EL (cell line): ENCODE data around the gene RACK1.
A peak's percentile ranks its signal among the peaks of the same experiment; 100 is the strongest.
"Not testable (repeated sequence)": the region's sequence is repeated elsewhere in the genome, so short reads cannot be mapped to it uniquely, and the experiment has no call there.

Source experiments
- DNase-seq: peaks from one replicate; pipeline ENCODE4 v3.0.0-alpha.2; 2016

RACK1 gene

DNA sequence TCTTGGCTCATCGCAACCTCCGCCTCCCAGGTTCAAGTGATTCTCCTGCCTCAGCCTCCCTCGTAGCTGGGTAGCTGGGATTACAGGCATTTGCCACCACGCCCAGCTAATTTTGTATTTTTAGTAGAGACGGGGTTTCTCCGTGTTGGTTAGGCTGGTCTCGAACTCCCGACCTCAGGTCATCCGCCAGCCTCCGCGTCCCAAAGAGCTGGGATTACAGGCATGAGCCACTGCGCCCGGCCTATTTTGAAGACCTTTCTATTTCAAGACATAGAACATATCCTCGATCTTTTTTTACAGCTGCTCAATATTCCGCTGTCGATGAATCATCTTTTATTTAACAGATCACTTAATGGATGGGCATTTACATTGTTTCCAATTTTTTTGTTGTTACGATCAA, 33.0 kb downstream of the RACK1 start:
- not testable (repeated sequence) for DNase-seq

DNA sequence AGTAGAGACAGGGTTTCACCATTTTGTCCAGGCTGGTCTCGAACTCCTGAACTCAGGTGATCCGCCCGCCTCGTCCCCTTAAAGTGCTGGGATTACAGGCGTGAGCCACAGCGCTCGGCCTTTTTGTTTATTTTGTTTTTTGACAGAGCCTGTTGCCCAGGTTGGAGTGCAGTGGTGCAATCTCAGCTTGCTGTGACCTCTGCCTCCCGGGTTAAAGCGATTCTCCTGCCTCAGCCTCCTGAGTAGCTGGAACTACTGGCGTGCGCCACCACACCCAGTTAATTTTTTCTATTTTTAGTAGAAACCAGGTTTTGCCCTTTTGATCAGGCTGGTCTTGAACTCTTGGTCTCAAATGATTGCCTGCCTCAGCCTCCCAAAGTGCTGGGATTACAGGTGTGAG, 33.6 kb downstream of the RACK1 start:
- not testable (repeated sequence) for DNase-seq

DNA sequence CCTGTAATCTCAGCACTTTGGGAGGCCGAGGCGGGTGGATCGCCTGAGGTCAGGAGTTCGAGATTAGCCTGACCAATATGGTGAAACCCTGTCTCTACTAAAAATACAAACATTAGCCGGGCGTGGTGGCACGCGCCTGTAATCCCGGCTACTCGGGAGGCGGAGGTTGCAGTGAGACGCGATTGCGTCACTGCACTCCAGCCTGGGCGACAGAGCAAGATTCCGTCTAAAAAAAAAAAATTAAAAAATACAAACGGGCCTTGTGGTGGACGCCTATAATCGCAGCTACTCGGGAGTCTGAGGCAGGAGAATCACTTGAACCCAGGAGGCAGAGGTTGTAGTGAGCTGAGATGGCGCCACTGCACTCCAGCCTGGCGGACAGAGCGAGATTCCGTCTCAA, 34.7 kb downstream of the RACK1 start:
- DNase-seq, result not testable (repeated sequence)

DNA sequence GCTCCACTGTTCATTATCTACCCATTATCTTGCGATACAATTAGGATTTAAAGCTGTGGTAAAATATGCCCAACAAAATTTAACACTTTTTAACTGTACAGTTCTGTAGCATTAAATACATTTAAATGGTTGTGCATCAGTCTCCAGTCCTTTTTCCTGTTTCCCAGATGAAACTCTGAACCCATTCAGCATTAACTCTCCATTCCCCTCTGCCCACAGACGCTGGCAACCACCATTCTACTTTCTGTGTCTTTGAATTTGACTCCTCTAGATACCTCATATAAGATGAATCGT, 35.8 kb downstream of the RACK1 start:
- DNase-seq, result no peak

DNA sequence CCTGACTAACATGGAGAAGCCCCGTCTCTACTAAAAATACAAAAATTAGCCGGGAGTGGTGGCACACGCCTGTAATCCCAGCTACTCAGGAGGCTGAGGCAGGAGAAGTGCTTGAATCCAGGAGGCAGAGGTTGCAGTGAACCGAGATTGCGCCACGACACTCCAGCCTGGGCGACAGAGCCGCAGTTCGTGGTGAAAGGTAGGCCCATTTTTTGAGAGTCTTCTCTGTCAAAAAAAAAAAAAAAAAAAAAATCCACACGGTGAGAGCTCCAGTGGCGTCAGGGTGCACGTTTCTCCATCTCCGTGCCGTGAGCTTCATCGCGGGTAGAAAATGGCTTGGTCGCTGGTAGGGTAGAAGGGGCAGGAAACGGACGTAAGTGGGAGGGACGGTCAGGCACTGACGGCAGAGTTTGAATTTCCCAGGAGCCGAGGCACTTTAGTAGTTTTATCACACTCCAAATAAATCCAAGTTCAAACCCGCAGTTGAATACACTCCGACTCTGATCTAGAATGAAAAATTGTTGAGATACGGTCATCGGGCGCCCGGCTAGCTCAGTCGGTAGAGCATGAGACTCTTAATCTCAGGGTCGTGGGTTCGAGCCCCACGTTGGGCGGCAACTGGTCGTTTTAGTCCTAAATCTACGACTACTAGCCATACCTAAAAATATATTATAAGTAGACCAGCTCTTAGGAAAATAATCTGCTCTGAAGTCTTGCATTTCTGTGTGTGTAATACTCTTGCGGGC, 36.3 kb downstream of the RACK1 start:
- DNase-seq, result peak; percentile 95

DNA sequence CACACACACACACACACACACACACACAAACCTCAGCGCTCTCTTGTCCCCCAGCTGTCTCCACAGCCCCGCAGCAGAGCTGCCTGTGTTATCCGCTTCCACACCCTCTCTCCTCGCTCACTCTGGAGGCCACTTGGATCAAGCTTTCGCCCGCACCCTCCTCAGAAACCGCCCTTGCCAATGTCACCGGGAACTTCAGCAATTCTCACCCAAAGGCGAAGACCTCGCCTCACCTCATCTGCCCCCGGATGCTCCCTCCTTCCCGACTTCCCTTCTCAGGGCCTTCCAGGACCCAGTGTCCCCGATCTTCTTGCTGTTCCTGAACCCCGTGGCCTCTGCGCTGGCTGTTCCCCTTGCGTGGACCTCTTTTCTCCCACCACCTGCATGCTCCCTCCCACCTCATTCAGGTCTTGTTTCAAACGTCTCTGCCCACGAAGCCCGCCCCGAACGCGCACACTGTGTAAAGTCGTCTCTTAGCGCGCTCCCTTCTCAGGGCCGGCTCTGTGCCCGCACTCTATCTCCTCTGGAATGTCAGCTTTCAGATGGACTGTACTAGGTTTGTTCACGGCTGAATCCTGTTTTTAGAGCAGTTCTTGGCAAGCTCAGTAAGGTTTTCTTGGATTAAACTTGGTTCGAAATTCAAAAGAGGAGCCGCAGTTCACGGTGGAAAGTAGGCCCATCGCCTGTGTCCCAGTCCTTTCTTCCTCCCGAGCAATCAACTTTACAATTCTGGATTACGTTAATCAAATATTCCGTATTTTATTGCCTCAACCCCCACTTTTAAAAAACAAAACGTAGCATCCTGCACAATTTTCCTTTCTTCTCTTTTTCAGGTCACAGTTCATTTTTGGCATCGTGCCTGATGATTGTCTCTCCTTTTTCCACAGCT, 37.7 kb downstream of the RACK1 start:
- DNase-seq, result peak; percentile 29

DNA sequence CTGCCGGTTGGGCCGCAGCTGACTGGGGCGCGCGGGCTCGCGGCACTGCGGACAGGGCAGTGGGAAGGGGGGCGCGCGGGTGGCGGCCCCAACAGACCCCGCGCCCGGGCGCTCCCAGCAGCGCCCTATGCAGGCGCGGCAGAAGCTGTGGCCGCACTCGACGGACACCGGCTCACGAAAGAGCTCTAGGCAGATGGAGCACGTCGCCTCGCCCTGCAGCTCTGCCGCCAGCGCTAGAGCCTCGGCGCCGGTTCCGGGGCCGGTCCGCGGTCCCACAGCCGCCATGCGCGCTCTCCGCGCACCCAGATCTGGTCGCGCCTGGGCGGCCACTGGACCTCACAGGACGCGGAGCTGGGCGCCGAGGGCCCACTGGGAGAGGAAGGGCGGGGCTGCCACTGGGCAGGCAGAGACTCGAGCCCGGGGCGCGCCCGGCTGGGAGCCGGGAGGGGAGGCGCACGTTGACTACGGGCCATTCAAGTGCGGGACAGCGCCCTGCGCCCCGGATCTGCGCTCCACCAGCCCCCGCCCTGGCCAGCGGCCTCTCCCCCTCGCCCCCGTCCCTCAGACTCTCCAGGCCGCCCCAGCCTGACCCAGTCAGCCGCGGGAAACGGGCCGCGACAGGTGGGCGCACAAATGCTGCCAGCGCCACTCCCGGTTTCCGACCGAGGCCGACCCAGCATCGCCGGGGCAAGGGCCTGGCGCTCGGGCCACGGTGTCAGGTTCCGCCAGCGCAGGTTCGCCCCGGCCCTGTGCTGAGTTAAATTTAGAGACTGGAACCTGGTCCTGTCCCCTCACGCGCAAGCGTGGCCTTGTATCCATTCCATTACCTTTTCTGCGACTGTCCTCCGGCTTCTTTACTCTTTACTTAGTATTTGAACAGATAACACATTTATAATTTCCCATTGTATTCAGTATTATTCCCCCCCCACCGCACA, 38.6 kb downstream of the RACK1 start, which contains the start of gene TRIM7:
Gene TRIM7, minus strand, starts transcription at position 371 of the 935 bp plus-strand sequence. Its CDS starts 86 bp downstream, at position 285.
- DNase-seq, result peak; percentile 67

DNA sequence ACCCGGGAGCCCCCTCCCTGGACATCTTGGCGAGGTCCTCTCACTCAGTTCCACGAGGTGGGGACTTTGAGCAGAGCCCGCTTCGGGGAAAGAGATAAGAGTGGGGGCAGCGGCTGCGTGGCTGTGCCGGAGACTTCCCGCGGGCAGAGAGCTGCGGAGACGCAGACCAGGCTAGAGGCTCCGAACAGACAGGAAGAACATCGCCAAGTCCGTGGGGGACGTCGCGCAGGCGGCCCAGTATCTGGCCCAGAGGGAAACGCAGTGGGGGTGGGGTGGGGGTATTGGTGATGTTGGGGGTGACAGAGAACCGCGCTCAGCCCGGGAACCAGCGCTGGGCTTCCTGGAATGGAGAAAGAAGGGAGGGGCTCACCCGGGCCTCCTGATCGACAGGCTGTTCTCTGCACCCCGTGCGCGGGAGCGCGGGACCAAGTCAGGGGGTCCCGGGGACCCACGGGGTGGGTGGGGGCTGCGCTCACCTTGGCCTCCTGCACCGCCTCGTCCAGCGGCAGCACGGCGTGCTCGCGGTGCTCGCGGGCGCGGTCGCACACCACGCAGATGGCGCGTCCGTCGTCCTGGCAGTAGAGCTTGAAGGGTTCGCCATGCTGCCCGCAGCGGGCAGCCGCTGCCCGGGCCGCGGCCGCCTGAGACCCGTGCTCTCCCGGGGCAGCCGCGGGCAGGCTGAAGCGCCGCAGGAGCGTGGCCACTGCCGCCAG, 39.4 kb downstream of the RACK1 start:
- DNase-seq, result peak; percentile 46

DNA sequence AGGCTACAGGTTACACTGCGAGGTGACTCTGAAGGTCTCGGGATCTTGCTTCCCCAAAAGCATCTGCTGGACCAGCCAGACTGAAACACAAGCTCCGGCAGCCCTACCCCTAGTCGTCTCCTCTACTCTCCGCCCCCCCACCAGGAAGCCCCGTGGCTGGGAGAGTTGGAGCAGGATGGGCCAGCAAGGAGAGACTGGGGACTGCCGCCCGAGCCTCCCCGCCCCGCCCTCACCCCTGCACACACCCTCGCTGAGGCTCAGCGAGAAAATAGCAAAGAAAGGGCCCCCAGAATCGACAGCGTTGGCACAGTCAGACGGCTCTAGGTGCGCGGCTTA, 40.0 kb downstream of the RACK1 start:
- DNase-seq, result no peak

DNA sequence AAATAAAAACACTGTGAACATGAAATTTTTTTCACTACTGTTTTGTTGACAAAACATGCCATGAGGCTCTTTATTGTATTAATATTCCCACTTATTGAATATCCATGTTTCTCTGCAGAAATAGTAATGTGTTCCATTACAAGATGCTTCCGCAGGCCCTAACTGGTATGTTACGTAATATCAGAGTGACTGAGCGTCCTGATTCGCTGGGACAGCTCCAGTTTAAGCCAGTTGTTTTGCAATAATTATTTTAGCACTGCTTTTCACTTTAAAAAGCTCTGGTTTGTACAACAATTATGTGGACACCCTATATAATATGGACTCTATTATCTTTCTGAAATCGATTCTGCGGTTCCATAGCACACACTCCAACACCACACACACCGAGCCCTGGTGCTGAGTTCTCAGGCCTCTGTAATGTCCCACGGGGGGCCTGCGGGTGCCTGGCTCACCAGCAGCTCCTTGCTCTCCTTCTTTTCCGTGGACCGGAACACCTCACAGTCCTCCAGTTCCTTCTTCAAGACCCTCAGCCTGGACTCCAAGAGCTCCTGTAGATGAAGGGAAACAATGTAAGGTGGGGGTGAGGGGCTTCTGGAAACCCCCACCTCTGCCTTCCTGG, 40.5 kb downstream of the RACK1 start:
- DNase-seq, result no peak

DNA sequence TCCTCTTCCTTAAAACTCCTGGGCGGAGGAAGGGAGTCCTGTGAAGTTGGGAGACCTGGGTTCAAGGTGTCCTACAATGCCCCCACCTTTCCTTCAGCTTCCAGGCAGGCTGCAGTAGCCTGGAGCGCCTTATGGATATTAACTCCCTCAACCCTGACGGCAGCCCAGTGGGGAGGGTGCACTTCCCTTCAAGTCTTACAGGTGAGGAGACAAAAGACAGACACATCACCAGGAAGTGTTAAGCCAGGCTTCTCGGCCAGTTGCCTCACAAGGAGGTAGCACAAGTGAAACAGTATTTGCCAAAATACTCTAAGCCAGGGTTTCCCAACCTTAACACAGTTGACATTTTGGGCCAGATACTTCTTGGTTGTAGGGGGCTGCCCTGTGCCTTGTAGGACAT, 42.9 kb downstream of the RACK1 start:
- DNase-seq, result no peak

DNA sequence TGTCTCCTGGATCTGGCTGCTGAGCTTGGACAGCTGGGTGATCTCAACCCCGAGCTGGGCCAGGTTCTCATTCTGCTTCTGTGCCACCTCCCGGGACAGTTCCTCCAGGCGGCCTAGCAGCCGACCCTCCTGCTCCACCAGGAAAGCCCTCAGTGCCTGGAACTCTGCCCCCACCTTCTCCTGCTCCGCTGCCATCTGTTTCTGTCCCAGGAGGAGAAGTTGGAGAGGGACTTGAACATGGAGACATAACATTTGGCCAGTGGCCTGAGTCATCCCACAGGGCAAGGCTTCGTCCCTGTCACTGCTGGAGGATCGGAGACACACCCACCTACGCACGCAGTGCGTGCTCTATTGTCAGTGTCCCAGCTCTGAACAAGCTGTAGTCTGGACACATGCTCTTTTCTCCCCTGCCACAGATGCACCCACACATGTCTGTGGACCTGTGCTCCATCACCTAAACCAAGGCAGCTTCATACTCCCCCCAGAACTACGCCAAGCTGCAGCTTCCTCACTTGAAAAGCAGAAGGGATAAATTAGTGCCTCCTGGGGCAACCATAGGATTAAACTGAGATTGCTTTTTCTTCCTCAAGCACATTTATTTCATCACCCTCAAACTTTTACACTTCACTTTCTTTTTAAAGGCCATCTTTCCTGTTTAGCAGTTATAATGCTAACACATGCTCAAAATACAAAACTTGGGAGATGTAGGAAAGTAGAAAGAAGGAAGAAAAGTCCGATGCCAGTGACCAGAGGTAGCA, 43.6 kb downstream of the RACK1 start:
- DNase-seq, result no peak

DNA sequence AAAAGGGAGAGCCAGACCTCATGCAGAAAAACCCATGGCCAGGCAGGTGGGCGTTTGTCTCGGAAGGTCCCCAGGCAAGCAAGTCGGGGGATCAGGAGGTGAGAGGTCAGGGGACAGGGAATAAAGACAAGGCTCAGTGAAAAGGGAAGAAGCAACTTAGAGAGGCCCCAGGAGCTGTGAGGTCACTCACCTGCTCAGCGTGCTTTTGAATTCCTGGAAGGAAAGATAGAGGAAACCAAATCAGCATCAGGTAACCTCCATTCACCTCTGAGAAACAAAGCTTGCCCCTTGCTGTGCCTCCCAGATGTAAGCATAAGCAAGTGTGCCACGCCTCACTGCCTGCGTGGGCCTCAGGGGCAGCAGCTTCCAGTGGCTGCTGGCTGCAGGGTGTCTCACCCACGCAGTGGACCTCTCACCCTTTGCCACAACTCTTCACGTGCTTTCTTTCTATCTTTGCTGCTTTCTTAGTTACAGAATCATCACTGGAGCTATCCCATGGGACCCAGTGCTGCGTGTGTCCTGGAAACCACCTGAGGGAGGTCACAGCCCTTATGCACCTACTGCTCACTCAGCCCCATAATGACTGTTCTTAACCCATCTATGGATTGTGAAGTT, 44.7 kb downstream of the RACK1 start:
- DNase-seq, result no peak

DNA sequence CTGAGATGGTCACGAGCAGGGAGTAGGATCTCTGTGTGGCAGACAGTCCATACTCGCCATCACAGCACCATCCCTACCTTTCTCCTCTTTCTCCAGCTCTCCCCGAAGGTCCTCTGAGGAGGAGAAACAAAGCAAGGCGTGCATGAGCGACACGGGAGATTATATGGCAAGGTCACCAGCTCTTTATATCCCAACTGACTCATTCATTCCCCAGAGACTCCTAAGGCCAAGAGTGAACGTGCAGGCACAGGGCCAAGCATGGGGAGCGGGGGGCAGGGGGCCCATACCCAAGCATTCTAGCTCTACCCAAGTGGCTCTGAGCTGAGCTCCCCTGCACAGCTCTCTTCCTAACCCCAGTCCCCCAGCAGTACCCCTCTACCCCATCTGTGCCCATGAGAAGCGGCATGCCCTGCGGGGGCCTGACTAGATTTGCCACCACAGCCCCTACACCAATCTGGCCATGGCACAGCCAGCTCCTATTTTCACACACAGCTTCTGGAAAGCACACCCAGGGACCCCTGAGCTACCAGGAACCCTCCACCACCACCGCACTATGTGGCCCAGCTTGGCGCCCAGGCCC, 45.5 kb downstream of the RACK1 start:
- DNase-seq, result no peak

DNA sequence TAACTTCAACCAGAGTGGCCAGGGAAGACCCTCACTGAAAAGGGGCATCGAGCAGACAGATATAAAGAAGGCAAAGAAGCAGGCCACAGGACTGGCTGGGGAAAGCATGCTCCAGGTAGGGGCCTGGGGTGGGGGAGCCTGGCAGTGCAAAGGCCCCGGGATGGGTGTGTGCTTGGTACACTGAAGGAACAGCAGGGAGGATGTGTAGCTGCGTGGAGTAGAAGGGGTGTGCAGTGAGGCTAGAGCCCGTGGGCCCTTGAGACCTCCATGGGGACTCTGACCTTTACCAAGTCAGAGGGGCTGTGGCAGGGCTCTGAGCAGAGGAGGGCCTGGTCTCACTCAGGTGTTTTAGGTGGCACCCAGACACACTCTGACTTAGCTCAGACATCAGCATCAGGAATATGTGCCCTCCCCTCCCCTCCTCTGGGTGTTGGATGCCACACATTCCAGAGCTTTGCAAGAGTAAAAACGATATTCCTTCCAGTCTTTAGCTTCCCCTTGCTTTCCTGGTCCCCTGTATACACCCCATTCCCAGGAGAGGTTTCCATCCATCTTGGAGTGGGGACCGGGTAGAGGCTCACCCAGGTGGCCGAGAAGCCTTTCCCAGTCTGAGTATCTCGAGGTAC, 46.3 kb downstream of the RACK1 start:
- peak; percentile 22 for DNase-seq

DNA sequence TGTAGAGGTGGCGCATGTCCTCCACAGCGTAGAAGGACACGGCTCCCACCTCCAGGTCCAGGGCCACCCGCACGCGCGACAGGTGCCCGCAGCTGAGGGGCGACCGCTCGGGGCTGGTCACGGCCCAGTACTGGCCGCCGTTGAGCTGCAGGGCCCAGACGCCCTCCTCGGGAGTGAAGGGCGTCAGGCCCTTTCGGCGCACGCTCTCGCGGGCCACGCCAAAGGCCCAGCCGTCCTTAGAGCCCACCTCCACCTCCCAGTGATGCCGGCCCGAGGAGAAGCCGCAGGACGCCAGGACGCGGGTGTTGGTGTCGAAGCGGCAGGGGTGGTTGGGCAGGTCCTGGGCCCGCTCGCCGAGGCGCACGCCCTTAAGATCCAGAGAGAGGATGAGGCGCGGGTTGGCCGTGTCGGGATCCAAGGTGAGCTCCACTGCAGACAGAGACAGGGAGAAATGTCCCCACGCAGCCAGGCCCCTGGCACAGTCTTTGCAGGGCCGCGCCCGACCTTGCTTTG, 48.4 kb downstream of the RACK1 start:
- no peak for DNase-seq

DNA sequence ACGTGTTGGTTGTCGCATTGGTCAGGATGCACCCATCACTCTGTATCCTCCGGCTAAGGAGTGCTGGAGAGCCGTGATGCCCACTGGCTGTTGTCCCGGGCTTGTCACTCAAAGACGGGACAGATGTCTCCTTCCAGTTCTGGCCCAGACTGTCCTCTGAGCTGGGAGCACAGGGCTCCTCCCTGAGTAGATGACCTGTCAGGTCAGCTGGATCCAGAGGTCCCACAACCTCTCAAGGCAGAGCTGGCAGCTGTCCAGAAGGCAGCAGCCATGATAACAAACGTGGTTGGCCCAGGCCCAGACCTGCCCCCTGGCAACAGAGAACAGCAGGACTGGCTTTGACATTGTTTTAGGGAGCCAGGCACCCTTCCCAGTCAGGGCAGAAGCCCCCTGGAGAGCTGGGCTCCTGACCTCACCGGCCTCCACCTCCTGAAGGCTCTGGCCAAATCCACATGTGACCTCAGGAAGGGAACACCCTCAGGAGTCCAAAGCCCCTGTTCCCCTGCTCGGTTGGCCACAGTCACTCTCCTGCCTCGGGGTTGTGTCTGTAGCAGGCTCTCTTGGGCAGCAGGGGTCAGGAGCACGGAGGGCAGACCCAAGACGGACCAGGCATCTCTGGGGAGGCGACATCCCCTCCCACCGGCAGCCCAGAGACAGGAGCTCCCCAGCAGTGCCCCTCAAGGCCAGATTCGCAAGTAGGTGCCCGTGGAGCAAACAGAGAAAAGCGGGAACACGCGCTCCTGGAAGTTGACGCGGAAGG, 49.0 kb downstream of the RACK1 start:
- no peak for DNase-seq

DNA sequence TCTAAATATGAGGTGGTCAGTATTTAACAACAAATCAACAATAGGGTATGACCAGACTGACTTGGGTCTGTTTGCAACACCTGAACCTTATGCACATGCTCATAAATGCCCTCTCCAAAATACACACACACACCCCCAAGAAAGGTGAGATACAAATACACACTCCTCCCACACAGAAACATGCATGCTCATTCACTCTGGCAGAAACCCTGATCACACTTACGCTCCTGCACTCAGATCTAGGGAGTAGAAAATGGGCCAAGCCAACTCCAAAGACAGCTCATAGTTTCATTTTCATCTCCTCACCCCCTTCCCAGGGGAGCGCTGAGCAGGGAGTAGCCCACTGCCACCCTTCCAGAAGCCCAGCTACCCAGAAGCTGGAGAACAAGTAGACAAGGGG, 50.0 kb downstream of the RACK1 start:
- DNase-seq, result no peak
